Fibroblast of the aortic adventitia (primary cell): ENCODE results near the gene USP31. TPM values are rescaled to one million over a fixed set of nuclear protein-coding genes. Genes with fewer than 3 reads are reported as not detected.
A peak's percentile ranks its signal among the peaks of the same experiment; 100 is the strongest.
"Not testable (repeated sequence)": the region's sequence is repeated elsewhere in the genome, so short reads cannot be mapped to it uniquely, and the experiment has no call there.

ENCODE experiments used
- DNase-seq: peaks from one replicate; pipeline ENCODE4 v3.0.0-alpha.2; 2010; ENCODE audit warnings: low read depth
- H3K4me3 ChIP-seq: 2 replicates; pipeline ENCODE4 v1.5.1; 2011; ENCODE audit warnings: low read depth, mild to moderate bottlenecking, control low read depth, low read length, moderate library complexity
- CTCF ChIP-seq: IDR thresholded peaks from 2 replicates; pipeline ENCODE4 v1.5.1; 2011; ENCODE audit warnings: mild to moderate bottlenecking, low read length, control low read depth, inconsistent platforms; ENCODE audit not compliant: insufficient read depth
- total RNA-seq: library from RNA; depleted of rRNA; stranded (reverse); fragments of >200 nt; gene quantifications from 2 replicates; pipeline ENCODE4 v1.2.3, GENCODE V29; 2012; ENCODE audit warnings: low replicate concordance

The USP31 gene
- total RNA-seq, 1 donor: 9.0 TPM

GRCh38 chr16:23145608-23146007 is 3.6 kb downstream of the USP31 start:
- DNase-seq: peak; percentile 79
- H3K4me3 ChIP-seq: no peak overlapping the region

GRCh38 chr16:23145186-23145585 is 4.1 kb downstream of the USP31 start:
- no peak overlapping the region for H3K4me3 ChIP-seq
- no peak for DNase-seq
- no peak for TF ChIP-seq CTCF

More at GRCh38 chr16:23145608-23146007, 3.6 kb downstream of the USP31 start:
- no peak for TF ChIP-seq CTCF

GRCh38 chr16:23144393-23144792 is 4.9 kb downstream of the USP31 start:
- not testable (repeated sequence) for H3K4me3 ChIP-seq, DNase-seq

- H3K4me3 ChIP-seq: no peak overlapping the region
- TF ChIP-seq CTCF: no peak
- DNase-seq: no peak
Observed at GRCh38 chr16:23143391-23143790, 5.9 kb downstream of the USP31 start.

- TF ChIP-seq CTCF: no peak
- H3K4me3 ChIP-seq: no peak overlapping the region
- DNase-seq: no peak
Observed at GRCh38 chr16:23141959-23142740, 7.1 kb downstream of the USP31 start.

- DNase-seq: no peak
- TF ChIP-seq CTCF: no peak
- H3K4me3 ChIP-seq: no peak overlapping the region
Observed at GRCh38 chr16:23141500-23141899, 7.8 kb downstream of the USP31 start.

GRCh38 chr16:23141033-23141432 is 8.2 kb downstream of the USP31 start:
- no peak overlapping the region for H3K4me3 ChIP-seq
- no peak for TF ChIP-seq CTCF
- no peak for DNase-seq
